ENCODE results near the gene MS4A6A.
A peak's percentile ranks its signal among the peaks of the same experiment; 100 is the strongest.
"Not testable (repeated sequence)": the region's sequence is repeated elsewhere in the genome, so short reads cannot be mapped to it uniquely, and the experiment has no call there.

Gene MS4A6A

GRCh38 chr11:60183591-60184205 is 815 bp upstream of the MS4A6A start:
- no peak for DNase-seq

- no peak for DNase-seq
Measured at GRCh38 chr11:60175860-60176275, 7.0 kb downstream of the MS4A6A start.

GRCh38 chr11:60172011-60172410 is 10.9 kb downstream of the MS4A6A start:
- no peak for DNase-seq

GRCh38 chr11:60170566-60170965 is 12.3 kb downstream of the MS4A6A start:
- no peak for DNase-seq

- DNase-seq: no peak
Measured at GRCh38 chr11:60169264-60169915, 13.5 kb downstream of the MS4A6A start.

- no peak for DNase-seq
Measured at GRCh38 chr11:60168306-60168705, 14.6 kb downstream of the MS4A6A start.

- no peak for DNase-seq
Measured at GRCh38 chr11:60165951-60166350, 16.9 kb downstream of the MS4A6A start.

GRCh38 chr11:60165538-60165937 is 17.3 kb downstream of the MS4A6A start:
- no peak for DNase-seq

GRCh38 chr11:60164550-60165075 is 18.3 kb downstream of the MS4A6A start:
- DNase-seq: no peak

GRCh38 chr11:60161766-60162165 is 21.1 kb downstream of the MS4A6A start:
- DNase-seq: no peak

- no peak for DNase-seq
Measured at GRCh38 chr11:60161107-60161506, 21.8 kb downstream of the MS4A6A start.

GRCh38 chr11:60159868-60160267 is 23.0 kb downstream of the MS4A6A start:
- DNase-seq: no peak

GRCh38 chr11:60159284-60159683 is 23.6 kb downstream of the MS4A6A start:
- DNase-seq: no peak

GRCh38 chr11:60158636-60159035 is 24.2 kb downstream of the MS4A6A start:
- DNase-seq: no peak

GRCh38 chr11:60155931-60156330 is 27.0 kb downstream of the MS4A6A start:
- no peak for DNase-seq

- not testable (repeated sequence) for DNase-seq
Measured at GRCh38 chr11:60152727-60153126, 30.2 kb downstream of the MS4A6A start.

GRCh38 chr11:60150279-60150678 is 32.6 kb downstream of the MS4A6A start:
- no peak for DNase-seq

GRCh38 chr11:60145677-60146076 is 37.2 kb downstream of the MS4A6A start:
- no peak for DNase-seq

- no peak for DNase-seq
Measured at GRCh38 chr11:60143768-60144167, 39.1 kb downstream of the MS4A6A start.

- no peak for DNase-seq
Measured at GRCh38 chr11:60133917-60134316, 49.0 kb downstream of the MS4A6A start.

- no peak for DNase-seq
Measured at GRCh38 chr11:60131912-60132311, 51.0 kb downstream of the MS4A6A start.

GRCh38 chr11:60130496-60130895 is 52.4 kb downstream of the MS4A6A start:
- peak; percentile 5 for DNase-seq

- no peak for DNase-seq
Measured at GRCh38 chr11:60129853-60130252, 53.0 kb downstream of the MS4A6A start.

GRCh38 chr11:60128866-60129265 is 54.0 kb downstream of the MS4A6A start:
- DNase-seq: not testable (repeated sequence)

GRCh38 chr11:60128376-60128775 is 54.5 kb downstream of the MS4A6A start:
- DNase-seq: no peak
